Hematopoietic multipotent progenitor cell treated with erythropoietin and hydrocortisone succinate and interleukin-3 and kit ligand, for 17 days (in vitro differentiated cells): Measurements from ENCODE around the gene TMEM132D.

Source experiments
- DNase-seq: peaks from one replicate; pipeline ENCODE4 v3.0.0-alpha.2; 2015; ENCODE audit warnings: low spot score

Gene TMEM132D

GRCh38 chr12:129339336-129339735, 564.5 kb downstream of the TMEM132D start:
- DNase-seq = no peak

DNA sequence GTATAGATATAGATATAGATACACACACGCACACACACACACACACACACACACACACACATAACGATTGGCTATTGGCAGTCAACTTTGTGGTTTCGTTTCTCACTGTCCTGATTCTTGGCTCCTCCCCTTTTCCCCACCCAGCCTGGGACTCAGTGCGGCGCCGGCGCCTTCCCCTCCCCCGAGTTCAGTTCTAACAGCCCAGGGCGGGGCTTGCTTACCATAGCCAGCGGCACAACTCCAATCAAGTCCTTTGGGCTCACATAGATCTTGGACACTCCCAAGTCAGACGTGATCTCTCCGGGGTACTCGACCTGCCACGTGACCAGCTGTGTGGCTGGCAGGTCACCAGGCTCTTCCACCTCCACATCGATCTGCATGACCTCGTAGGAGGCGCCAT, 566.4 kb downstream of the TMEM132D start:
- DNase-seq = no peak

GRCh38 chr12:129335773-129336172, 568.1 kb downstream of the TMEM132D start:
- DNase-seq = no peak

DNA sequence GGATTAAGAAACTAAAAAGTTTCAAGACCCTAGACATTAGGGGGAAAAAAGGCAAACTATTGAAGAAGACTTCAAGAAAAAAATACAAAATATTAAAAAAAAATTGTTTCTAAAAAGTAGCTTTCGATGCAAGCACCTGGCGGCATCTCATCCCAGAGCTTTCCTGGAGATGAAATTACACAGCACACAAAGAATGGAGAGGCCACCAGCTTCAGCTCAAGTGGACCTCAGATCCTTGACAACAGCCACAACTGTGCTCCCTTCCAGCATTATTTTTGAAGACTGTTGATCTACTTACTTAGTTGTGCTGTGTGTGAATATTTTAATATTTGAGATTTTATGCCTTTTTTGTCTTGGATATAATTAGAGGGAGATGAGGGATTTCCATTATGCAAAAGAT, 571.5 kb downstream of the TMEM132D start:
- no peak for DNase-seq

DNA sequence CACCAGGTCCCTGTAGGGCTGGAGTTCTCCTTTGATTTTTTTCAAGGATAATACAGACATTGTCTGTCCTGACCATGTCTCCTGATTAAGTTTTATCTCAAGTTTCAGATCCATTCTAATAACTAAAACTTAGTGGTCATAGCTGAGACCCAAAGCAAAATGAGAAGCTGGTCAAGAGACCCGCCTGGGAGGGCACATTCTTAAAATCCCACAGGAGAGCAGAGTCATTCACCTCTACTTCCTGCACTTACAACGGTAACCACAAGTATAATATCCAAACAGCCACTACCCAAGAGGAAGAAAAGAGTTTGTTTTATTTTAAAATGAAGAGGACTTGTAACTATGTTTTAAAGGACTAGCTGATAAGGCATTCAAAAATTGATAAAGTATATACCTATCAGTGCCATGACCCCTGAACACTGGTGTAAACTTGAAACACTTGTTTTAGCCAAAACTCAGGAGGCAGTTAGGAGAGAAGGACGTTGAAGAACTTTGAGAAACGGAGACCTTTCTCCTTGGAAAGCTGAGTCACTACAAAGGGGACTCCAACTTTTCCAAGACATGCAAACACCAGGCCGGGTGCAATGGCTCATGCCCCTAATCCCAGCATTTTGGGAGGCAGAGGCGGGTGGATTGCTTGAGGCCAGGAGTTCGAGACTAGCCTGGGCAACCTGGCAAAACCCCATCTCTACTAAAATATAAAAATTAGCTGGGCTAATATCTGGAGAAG, 572.3 kb downstream of the TMEM132D start:
- no peak for DNase-seq

GRCh38 chr12:129328235-129328634, 575.6 kb downstream of the TMEM132D start:
- no peak for DNase-seq

GRCh38 chr12:129325566-129325965, 578.3 kb downstream of the TMEM132D start:
- no peak for DNase-seq

- DNase-seq = no peak
Measured at GRCh38 chr12:129312048-129312447, 591.8 kb downstream of the TMEM132D start.

- DNase-seq = no peak
Measured at GRCh38 chr12:129310346-129310745, 593.5 kb downstream of the TMEM132D start.

GRCh38 chr12:129305851-129306250, 598.0 kb downstream of the TMEM132D start:
- no peak for DNase-seq

GRCh38 chr12:129304529-129304928, 599.3 kb downstream of the TMEM132D start:
- no peak for DNase-seq

DNA sequence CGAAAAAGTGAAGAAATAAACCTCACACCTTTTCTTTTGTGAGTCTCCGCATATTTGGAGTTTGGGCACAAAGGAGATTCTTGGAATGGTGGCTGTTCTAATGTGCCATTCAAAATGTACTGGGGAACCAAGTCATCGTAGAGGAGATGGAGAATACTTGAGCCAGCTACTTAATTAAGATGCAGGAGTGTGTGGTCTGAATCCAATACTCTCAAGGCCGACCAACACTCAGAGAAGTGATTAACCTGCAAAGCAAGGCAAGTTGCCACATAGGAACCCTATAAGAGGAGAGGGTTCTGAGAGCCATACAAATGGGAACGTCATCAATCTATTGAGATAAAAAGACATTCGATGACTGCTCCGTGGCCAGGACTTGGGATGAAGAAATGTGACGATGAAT, 603.8 kb downstream of the TMEM132D start:
- no peak for DNase-seq

GRCh38 chr12:129298921-129299320, 604.9 kb downstream of the TMEM132D start:
- no peak for DNase-seq

- DNase-seq = no peak
Measured at GRCh38 chr12:129296671-129297070, 607.2 kb downstream of the TMEM132D start.

GRCh38 chr12:129294868-129295267, 609.0 kb downstream of the TMEM132D start:
- no peak for DNase-seq

GRCh38 chr12:129279771-129280170, 624.1 kb downstream of the TMEM132D start:
- no peak for DNase-seq

- no peak for DNase-seq
Measured at GRCh38 chr12:129276361-129277060, 627.3 kb downstream of the TMEM132D start.

DNA sequence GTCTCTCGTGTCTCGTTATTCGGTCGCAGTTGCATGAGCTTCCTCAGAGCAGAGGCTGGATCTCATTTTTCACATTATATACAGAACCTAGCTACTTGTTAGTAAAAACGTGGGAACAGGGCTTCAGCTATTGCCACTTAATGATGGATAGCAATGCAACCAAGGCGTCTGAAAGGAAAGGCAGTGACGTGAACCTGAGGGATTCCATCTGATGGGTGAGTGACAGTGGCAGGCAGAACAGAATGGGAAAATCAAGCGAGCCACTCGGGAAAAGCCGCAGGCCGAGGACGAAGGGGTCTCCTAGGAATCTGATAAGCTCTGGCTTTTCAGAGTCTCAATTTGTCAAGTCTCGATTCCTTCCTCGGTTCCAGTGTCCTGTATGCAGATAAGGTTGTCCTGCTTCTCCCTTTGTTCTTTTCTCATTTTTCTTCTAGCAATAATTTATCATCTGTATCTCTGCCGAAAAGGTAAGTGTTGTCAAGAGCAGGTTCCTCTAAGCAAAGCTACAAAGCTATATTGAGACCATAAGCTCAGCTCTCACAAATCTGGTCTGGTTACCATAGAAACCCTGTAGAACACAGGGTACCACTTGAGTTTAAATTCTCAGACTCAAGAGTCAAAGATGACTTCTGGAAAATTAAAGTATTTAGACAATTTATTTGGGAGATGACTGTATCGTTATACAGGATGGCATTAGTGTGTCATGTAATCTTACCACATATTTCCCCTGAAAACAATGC, 633.9 kb downstream of the TMEM132D start:
- no peak for DNase-seq

GRCh38 chr12:129258781-129259318, 645.0 kb downstream of the TMEM132D start:
- DNase-seq = no peak

- no peak for DNase-seq
Measured at GRCh38 chr12:129257524-129257923, 646.3 kb downstream of the TMEM132D start.

GRCh38 chr12:129246630-129247029, 657.2 kb downstream of the TMEM132D start:
- DNase-seq = no peak

GRCh38 chr12:129245769-129246168, 658.1 kb downstream of the TMEM132D start:
- no peak for DNase-seq

- DNase-seq = no peak
Measured at GRCh38 chr12:129241852-129242251, 662.0 kb downstream of the TMEM132D start.
